KOPT-K1 (cell line): ENCODE data around the gene PLXNB1.
A peak's percentile ranks its signal among the peaks of the same experiment; 100 is the strongest.
"Not testable (repeated sequence)": the region's sequence is repeated elsewhere in the genome, so short reads cannot be mapped to it uniquely, and the experiment has no call there.

Experiments used
- H3K27ac ChIP-seq: fragments of 200-600 bp; sonication (generic); 2 replicates; pipeline ENCODE4 v1.5.1; 2016; ENCODE audit warnings: antibody characterized with exemption, mild to moderate bottlenecking, low read depth, low read length; ENCODE audit not compliant: poor library complexity, severe bottlenecking
- H3K36me3 ChIP-seq: fragments of 200-600 bp; sonication (generic); 2 replicates; pipeline ENCODE4 v1.5.1; 2017; ENCODE audit warnings: antibody characterized with exemption, mild to moderate bottlenecking, low read length, moderate library complexity; ENCODE audit not compliant: insufficient read depth
- H3K9me3 ChIP-seq: fragments of 200-600 bp; sonication (generic); 2 replicates; pipeline ENCODE4 v1.5.1; 2017; ENCODE audit warnings: antibody characterized with exemption, low read length, mild to moderate bottlenecking; ENCODE audit not compliant: insufficient read depth, poor library complexity, severe bottlenecking

PLXNB1 gene

GRCh38 chr3:48429960-48430707, at the start of gene PLXNB1:
Gene PLXNB1 (minus strand): TSS chr3:48430086. CDS start chr3:48424611, 5,475 bp downstream.
- no peaks in the 10 kb centered on the region for H3K9me3 ChIP-seq
- peaks cover 23% of the 10 kb centered on the region for H3K36me3 ChIP-seq
- no peak within 1 kb of the TSS for H3K27ac ChIP-seq

- no peaks in the 10 kb centered on the region for H3K9me3 ChIP-seq
- H3K36me3 ChIP-seq: no peaks in the 10 kb centered on the region
- H3K27ac ChIP-seq: no peak overlapping the region
Measured at GRCh38 chr3:48478626-48479555, 49.0 kb upstream of the PLXNB1 start.

DNA sequence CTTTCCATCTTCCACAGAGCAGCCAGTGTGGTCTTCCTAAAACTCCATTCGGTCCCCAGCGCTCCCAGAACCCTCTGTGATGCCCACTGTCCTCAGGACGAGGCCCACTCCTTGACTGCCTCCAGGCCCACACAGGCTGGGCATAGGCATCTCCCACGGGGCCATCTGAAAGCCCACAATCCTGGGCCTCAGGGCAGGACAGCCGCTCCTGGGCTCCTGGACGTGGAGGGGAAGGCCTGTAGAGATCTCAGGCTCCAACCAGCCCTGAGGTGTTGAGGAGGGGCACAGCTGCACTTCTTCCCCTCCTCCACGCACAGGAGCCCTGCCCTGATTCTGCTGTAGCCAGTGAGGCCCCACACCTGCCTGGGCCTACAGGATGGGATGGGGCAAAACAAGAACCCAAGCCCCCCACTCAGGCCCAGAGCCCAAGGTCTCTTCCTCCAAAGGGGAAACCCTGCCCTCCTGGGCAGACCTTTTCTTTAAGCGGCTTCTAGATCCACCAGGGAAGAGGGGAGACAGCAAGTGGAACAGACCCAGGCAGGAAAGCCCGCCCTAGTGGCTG, 48.2 kb upstream of the PLXNB1 start:
- Histone ChIP-seq H3K27ac (no peak overlapping the region), H3K9me3 (no peaks in the 10 kb centered on the region), H3K36me3 (no peaks in the 10 kb centered on the region)

GRCh38 chr3:48476426-48477053, 46.7 kb upstream of the PLXNB1 start:
- H3K27ac ChIP-seq: no peak overlapping the region

DNA sequence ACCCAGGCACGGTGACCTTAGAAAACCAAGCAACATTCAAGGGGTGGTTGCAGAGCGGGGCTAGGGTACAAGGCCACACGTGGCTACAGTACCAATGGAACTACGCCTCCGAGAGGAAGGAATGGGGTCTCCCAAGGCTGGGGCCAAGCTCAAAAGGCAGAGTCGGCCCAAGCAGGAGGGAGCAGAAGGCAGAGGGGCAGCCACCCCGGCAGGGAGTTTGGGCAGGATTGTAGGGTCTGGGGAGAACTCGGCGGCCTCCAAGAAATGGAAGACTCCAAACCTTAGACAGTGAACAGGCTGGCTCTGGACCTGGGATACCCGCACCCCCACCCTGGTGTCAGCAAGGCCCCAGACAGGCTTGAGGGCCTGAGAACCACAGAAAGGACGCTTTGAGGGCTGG, 45.3 kb upstream of the PLXNB1 start:
- H3K9me3 ChIP-seq: no peaks in the 10 kb centered on the region
- H3K27ac ChIP-seq: no peak overlapping the region
- H3K36me3 ChIP-seq: no peaks in the 10 kb centered on the region

More at GRCh38 chr3:48476426-48477053, 46.7 kb upstream of the PLXNB1 start:
- no peaks in the 10 kb centered on the region for H3K9me3 ChIP-seq
- no peaks in the 10 kb centered on the region for H3K36me3 ChIP-seq

GRCh38 chr3:48474619-48475018, 44.7 kb upstream of the PLXNB1 start:
- no peak overlapping the region for H3K27ac ChIP-seq
- H3K36me3 ChIP-seq: peaks cover 5% of the 10 kb centered on the region; the same call in 1 of the 2 replicates
- no peaks in the 10 kb centered on the region for H3K9me3 ChIP-seq

- not testable (repeated sequence) for H3K27ac ChIP-seq, H3K9me3 ChIP-seq
- H3K36me3 ChIP-seq: peaks cover 11% of the 10 kb centered on the region; the same call in 1 of the 2 replicates
Measured at GRCh38 chr3:48474031-48474430, 44.1 kb upstream of the PLXNB1 start.

GRCh38 chr3:48473617-48473952, 43.7 kb upstream of the PLXNB1 start:
- H3K36me3 ChIP-seq: peaks cover 15% of the 10 kb centered on the region
- peak overlapping the region; percentile 95 for H3K27ac ChIP-seq
- H3K9me3 ChIP-seq: no peaks in the 10 kb centered on the region

GRCh38 chr3:48472923-48473616, 43.2 kb upstream of the PLXNB1 start:
- Histone ChIP-seq H3K36me3 (peaks cover 21% of the 10 kb centered on the region), H3K9me3 (no peaks in the 10 kb centered on the region), H3K27ac (peak overlapping the region; percentile 95)

- Histone ChIP-seq H3K27ac (peak overlapping the region; percentile 95), H3K36me3 (peaks cover 25% of the 10 kb centered on the region)
Measured at GRCh38 chr3:48472673-48472922, 42.7 kb upstream of the PLXNB1 start.

GRCh38 chr3:48470286-48470685, 40.4 kb upstream of the PLXNB1 start:
- Histone ChIP-seq H3K36me3 (peaks cover 33% of the 10 kb centered on the region), H3K9me3 (no peaks in the 10 kb centered on the region), H3K27ac (no peak overlapping the region)

More at GRCh38 chr3:48472673-48472922, 42.7 kb upstream of the PLXNB1 start:
- no peaks in the 10 kb centered on the region for H3K9me3 ChIP-seq

DNA sequence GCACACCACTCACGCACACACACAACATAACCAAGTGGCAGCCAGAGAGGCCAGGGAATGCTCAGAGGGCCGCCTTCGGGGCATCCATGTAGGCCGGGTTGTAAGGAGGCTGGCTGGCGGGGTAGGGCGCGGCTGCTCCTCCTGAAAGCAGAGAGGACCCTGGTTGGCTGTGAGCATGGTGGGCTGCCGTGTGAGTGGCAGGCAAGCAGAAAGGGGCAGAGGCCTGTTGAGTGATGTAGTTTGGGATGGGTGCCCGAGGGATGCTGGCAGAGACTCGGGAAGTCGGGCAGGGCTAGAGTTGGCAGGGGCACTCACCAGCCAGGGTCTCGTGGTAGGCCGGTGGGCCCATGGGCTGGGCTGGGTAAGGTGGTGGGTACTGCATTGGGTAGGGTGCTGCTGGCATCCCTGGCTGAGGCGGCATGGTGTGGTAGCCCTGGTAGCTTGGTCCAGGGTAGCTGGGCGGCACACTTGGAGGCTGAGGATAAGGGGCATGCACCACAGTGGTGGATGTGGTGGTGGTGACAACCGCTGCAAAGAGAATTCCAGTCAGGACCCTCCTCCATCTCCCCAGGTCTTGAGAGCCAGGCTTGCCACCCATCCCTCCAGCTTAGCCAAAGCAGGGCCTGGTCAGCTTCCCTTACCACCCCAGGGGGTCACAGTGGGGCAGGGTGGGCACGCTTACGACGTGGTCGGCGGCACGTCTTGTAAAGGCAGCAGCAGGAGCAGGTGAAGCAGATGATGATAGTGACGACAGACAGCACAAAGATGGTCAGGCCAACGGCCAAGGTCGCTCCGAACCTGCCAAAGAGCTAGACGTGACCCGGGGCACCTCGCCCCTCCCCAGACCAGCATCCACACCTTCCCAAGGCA, 39.4 kb upstream of the PLXNB1 start:
- Histone ChIP-seq H3K36me3 (peaks cover 33% of the 10 kb centered on the region), H3K27ac (no peak overlapping the region)

DNA sequence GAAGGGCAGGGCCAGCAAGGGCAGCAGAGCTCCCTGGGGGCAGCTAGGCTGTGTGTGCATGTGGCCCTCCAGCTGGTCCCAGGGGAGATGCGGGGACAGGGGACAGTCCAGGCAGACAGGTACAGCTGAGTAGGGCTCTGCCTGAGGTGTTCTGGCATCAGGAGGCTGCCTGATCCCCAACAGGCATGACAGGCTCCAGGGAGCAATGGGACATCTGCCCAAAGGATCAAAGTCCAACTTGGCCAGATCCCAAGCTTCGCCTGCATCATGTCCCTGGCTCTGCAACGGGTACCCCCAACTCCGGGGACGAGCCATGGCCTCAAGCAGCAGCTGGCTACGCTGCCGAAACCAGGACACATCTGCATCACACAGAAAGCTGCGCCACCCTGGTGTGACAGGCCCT, 38.4 kb upstream of the PLXNB1 start:
- no peaks in the 10 kb centered on the region for H3K9me3 ChIP-seq
- H3K36me3 ChIP-seq: peaks cover 36% of the 10 kb centered on the region
- no peak overlapping the region for H3K27ac ChIP-seq

More for the DNA sequence above, 39.4 kb upstream of the PLXNB1 start:
- H3K9me3 ChIP-seq: no peaks in the 10 kb centered on the region
